ENCODE results near the gene GPR62.

- TF ChIP-seq, protein P1, sequence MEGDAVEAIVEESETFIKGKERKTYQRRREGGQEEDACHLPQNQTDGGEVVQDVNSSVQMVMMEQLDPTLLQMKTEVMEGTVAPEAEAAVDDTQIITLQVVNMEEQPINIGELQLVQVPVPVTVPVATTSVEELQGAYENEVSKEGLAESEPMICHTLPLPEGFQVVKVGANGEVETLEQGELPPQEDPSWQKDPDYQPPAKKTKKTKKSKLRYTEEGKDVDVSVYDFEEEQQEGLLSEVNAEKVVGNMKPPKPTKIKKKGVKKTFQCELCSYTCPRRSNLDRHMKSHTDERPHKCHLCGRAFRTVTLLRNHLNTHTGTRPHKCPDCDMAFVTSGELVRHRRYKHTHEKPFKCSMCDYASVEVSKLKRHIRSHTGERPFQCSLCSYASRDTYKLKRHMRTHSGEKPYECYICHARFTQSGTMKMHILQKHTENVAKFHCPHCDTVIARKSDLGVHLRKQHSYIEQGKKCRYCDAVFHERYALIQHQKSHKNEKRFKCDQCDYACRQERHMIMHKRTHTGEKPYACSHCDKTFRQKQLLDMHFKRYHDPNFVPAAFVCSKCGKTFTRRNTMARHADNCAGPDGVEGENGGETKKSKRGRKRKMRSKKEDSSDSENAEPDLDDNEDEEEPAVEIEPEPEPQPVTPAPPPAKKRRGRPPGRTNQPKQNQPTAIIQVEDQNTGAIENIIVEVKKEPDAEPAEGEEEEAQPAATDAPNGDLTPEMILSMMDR (IDR thresholded peaks at IDR 0.05), result no peak
- no peak for TF ChIP-seq POLR2A (IDR thresholded peaks at IDR 0.05)
Observed at GRCh38 chr3:51947215-51947900, 7.8 kb upstream of the GPR62 start.
